Effector CD4-positive, alpha-beta T cell (primary cell): Measurements from ENCODE around the gene PPT1.

Experiments
- DNase-seq: peaks from one replicate; pipeline ENCODE4 v3.0.0-alpha.2; 2020
- total RNA-seq: gene quantifications from one replicate; lab custom pipeline; 2026; lab: John Stamatoyannopoulos, UW

PPT1 gene
- total RNA-seq = 39.0 reads per million, percentile 63 among the genes with 10 or more reads in this experiment

- DNase-seq = peak; percentile 72
Observed at GRCh38 chr1:40096977-40097782, at the start of gene PPT1. TSS of gene PPT1 (minus strand) at chr1:40097252. CDS start at chr1:40097238, 14 bp downstream.

- peak; percentile 57 for DNase-seq
Observed at GRCh38 chr1:40143891-40144575, 47.0 kb upstream of the PPT1 start.

GRCh38 chr1:40141878-40142535, 45.0 kb upstream of the PPT1 start:
- DNase-seq = no peak

DNA sequence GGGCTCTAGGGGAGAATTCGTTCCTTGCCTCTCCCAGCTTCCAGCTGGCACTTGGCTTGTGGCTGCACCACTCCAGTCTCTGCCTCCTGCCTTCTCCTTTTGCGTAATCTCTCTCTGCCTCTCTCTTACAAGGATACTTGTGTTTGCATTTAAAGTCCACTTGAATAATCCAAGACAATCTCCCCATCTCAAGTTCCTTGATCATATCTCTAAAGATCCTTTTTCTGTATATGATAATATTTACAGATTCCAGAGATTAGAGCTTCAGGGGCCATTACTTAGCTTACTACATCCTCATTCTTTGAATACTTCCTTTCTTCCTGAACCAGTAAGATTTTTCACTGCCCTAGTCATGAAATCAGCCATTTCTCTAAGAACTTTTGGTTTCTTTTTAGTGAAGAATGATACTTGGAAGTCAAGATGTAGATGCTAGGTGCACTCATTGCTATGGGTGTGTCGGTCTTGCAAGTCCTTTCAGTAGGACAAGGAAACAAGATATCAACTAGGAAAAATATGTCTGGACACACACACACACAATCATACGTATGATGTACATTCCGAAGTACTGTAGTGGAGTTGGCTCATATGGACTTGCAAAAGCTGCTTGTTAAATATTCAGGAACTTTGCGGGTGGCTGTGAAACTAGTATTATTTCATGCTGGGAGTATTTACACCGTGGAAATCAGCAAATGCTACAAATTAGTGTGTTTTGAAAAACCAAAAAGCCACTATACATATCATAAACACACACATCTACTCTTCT, 43.3 kb upstream of the PPT1 start:
- DNase-seq = no peak

- no peak for DNase-seq
Observed at GRCh38 chr1:40133839-40134238, 36.8 kb upstream of the PPT1 start.

GRCh38 chr1:40133312-40133665, 36.2 kb upstream of the PPT1 start:
- no peak for DNase-seq

DNA sequence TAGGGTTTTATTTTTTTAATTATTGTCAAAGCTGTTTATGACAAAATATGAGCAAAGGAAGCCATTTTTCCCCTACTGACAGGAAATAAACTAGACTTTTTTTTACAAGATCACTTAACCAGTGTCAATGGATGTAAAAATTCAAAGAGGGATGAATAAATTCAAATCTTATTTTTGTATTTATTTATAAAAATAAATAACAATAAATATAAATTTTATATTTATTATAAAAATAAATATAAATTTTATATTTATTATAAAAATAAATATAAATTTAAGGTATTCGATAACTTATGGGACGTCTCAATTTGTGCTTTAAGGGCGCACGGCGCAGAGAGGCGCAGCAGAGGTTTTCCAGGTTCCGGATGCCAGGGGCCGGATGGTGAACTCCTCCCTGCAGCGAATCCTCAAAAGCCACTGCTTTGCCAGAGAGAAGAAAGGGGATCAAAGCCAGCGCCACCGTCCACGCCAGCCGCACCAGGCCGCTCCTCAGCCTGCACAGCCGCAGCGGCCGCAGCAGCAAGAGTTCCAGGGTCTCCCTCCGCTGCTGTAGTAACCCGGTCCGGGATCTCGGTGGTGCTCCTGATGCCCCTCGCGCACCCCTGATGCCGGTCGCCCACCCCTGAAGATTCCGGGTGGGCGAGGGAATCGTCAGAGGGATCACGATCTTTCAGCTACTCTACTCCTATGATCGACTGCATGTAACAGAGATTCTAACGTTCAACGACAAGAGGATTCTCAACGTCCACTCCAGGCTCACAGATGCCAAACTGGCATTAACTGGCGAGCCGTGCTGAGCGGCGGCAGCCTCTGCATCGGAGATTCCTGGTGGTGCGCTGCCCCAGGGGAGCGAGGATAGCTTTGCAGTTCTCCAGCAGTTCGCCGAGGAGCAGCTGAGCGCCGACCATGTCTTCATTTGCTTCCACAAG, 35.6 kb upstream of the PPT1 start:
- no peak for DNase-seq

DNA sequence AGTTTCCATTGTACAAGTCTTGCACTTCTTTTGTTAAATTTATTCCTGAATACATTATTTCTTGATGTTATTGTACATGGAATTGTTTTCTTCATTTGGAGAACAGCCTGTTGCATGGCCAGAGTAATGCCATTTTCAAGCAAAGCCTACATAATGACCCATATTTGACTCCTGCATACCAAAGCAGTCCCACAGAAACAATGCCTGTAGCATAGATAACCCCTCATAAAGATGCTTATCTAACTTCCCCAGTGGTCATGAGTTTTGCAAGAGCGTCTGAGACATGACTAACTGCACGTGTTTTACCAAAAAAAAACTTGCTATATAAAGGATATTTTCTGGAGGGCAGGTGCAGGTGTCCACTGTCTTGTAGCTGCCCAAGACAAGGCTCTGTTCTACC, 33.8 kb upstream of the PPT1 start:
- no peak for DNase-seq

GRCh38 chr1:40122855-40123254, 25.8 kb upstream of the PPT1 start:
- DNase-seq = no peak

DNA sequence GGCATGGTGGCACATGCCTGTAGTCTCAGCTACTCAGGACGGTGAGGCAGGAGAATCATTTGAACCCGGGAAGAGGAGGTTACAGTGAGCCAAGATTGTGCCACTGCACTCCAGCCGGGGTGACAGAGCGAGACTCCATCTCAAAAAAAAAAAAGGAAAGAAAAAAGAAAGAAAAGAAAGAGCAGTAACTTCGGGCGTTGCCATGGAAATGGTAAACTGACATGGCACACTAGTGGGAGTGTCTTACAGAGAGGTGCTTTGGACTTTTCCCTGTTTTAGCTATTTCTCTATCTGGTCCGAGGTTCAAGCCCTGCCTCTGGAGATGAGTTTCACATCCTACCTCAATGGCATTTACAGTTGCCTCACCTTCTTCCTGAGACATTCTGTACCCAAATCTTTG, 23.1 kb upstream of the PPT1 start:
- DNase-seq = no peak

- DNase-seq = no peak
Observed at GRCh38 chr1:40114400-40114799, 17.3 kb upstream of the PPT1 start.

- no peak for DNase-seq
Observed at GRCh38 chr1:40110389-40110788, 13.3 kb upstream of the PPT1 start.

GRCh38 chr1:40107290-40107959, 10.4 kb upstream of the PPT1 start:
- no peak for DNase-seq

GRCh38 chr1:40105028-40105427, 8.0 kb upstream of the PPT1 start:
- DNase-seq = no peak

DNA sequence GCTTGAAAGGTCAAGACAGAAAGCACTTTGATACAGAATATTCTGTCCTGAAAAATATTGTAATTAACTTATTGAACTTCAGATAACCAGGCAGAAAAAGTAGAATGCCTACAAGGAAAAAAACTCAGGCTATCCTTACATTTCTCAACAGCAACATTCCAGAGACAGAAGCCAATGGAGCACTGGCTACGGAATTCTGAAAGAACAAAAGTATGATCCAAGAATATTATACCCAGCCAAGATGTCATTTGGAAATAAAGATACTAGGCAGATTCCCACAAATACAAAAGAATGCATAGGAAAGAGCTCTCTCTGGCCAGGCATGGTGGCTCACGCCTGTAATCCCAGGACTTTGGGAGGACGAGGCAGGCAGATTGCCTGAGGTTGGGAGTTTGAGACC, 5.8 kb upstream of the PPT1 start:
- no peak for DNase-seq

DNA sequence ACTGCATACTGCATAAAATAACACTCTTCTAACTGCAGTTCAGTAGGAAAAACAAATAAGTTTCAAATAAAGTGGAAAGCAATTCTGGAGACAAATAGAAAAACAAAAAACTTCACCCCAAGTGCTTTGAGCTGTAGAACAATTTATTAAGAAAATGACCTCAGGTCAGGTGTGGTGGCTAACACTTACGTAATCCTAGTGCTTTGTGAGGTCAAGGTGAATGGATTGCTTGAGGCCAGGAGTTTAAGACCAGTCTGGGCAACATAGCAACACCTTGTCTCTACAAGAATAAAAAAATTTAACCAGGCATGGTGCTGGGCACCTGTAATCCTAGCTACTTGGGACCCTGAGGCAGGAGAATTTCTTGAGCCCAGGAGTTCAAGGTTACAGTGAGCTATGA, 5.0 kb upstream of the PPT1 start:
- DNase-seq = no peak

DNA sequence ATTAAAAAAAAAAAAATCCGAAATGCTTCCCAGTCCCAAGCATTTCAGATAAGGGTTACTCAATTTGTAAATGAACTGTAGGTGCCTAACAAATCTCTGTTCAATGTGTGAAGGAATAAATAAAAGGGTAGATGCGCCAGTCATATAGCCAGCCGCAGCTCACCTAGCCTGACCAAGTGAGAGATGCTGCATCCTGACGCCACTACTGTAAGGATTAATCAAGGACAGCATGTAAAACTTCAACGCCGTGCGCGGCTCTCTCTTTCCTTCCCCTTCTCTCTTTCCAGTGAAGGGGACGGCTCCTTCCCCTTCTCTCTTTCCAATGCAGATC, 441 bp downstream of the PPT1 start:
- DNase-seq = no peak

DNA sequence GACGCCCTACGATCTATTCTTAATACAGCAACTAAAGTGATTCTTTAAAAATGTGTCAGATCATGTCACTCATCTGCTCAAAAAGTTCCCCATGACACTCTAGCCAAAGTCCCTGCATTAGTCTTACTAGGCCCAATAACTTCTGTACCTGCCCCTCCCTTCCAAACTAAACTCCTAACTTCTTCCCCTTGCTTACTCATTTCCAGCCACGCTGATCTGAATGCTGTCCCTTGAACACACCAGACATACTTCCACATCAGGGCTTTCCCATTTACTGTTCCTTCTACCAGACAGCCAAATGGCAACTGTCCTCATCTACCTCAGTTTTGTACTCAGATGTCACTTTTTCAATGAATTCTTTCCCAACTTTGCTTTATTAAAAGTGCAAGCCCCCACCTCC, 1.2 kb downstream of the PPT1 start:
- no peak for DNase-seq

GRCh38 chr1:40094466-40095110, 2.5 kb downstream of the PPT1 start:
- no peak for DNase-seq

DNA sequence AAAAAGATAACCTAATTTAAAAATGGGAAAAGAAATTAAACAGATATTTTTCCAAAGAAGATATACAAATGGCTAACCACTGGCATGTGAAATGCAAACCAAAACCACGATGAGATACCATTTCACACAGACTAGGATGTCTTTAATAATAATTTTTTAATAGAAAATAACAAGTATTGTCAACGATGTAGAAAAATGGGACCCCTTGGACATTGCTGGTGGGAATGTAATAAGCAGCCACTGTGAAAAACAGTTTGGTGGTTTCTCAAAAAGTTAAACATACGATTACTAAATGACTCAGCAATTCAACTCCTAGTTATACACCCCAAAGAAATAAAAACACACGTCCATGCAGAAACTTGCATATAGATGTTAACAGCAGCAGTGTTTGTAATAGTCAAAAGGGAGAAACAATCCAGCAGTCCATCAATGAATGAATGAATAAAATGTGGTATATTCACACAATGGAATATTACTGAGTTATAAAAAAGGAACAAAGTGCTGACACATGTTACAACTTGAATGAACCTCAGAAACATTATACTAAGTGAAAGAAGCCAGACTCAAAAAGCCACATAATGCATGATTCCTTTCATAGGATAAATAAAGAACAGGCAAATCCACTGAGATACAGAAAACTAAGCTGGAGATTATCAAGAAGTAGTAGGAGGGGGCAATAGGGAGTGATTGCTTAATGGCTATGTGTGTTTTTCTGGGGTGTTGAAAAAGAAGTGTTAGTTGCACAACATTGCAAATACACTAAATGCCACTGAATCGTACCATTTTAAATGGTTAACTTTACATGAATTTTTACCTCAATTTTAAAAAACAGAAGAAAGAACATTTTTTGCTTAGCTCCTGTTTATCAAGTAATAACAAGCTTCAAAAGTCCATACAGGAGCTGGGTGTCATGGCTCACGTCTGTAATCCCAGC, 4.1 kb downstream of the PPT1 start:
- DNase-seq = no peak
